HG02970 (cell line): ENCODE data around the gene NRXN3.

Experiments used
- ATAC-seq: cut with Tn5 transposase; IDR thresholded peaks from one replicate; pipeline ENCODE4 v1.9.1; 2021; ENCODE audit warnings: mild to moderate bottlenecking, moderate library complexity, moderate number of reproducible peaks; ENCODE audit not compliant: unreplicated experiment, low FRiP score

NRXN3 gene

DNA sequence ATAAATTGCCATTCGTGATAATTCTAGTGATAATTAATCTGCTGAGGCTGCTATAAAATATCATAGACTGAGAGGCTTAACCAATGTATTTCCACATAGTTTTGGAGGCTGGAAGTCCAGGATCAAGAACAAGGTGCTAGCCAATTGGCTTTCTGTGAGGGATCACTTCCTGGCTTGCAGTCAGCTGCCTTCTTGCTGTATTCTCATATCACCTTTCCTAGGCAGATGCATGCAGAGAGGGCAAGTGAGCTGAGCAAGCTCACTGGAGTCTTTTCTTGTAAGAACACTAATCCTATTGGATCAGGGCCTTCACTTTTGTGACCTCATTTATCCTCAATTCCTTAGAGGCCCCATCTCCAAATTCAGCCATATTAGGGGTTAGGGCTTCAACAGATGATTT lies 1400.5 kb downstream of the NRXN3 start:
- no peak for ATAC-seq

DNA sequence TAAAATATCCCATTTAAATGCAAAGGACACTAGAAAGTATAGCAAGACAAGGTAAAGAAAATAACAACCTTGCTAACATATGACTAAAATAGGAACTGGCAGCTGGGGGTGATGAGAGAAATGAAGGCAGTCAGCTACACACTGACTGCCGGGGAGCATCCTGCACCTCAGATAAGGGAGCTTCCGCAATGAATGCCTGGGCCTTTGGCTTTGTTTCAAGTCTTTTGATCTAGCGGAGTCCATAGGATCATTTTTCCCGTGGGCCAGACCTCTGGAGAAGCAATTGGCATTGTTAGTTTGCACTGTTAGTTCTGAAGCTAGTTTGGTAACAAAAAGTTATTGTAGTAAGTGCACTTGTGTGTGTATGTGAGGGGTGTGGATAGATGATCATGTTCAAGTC lies 1401.2 kb downstream of the NRXN3 start:
- no peak for ATAC-seq

DNA sequence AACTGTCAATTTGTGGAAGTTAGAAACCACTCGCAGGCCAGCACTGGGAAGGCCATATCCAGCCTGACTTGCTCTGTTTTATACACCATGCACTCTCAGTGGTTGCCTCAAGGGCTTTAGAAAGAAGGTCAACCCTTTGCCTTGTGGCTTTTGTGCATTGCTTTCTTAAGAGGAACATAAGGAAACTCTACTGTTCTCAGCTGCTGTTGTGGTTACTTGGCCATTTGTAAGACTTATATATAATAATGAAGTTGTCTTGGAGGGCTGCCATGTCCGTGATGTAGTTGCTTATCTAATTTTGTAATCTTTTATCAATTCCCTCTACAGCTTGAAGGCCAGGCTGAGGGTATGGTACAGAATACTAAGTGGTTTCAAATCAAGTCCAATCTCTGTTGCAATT lies 1403.3 kb downstream of the NRXN3 start:
- no peak for ATAC-seq

DNA sequence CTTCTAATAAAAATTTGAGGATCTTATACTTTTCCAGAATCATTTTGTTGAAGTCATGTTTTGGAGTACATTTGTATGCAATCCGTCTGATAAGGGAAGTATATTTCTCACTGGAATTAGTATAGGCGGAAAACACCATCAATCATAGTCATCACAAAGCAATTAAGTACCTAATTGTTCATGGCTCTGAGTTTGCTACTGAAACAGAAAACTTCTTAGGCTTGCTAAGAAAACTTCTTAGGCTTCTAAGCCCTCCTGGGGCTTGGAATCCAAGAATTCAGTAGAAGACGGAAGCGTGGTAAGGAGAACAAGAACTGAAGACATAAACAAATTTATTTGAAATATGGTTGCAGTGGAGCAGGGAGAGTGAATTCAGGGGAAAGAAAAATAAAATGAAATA lies 1404.9 kb downstream of the NRXN3 start:
- no peak for ATAC-seq

DNA sequence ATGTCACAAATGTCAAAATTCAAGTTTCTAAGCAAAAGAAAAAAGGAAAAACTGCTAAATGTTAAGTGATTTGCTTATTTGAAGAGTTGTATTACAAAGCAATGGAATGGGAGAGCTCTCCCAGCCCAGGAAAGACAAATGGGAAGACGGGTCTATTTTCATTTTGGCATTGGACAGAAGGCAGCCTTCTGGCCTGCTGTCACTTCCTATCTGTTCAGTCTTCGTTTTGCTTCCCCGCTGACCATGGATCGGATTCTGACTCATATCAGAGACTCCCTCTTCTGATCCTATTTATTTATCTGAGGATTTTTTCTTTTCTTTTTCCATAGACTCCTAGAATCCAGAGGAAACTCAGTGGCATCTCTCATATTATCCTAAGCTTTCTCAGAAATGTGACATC lies 1406.3 kb downstream of the NRXN3 start:
- no peak for ATAC-seq

DNA sequence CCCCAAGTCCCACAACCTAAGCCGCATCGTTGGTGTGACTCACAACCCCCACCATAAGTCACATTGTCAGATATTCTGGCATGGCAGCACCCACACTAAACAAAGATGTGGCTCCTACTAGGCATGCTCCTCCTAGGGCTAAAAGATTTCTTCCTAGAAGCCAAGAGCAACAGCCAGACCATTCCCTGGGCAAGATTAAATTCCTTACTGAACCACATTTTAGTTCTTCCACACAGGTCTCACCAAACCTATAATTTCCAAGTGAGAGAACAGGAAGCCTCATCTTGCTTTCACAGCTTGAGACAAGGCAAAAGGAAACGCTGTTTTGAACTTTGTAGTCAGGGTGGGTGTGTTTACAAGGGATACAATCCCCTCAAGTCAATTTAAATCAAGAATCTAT lies 1408.3 kb downstream of the NRXN3 start:
- ATAC-seq = no peak

DNA sequence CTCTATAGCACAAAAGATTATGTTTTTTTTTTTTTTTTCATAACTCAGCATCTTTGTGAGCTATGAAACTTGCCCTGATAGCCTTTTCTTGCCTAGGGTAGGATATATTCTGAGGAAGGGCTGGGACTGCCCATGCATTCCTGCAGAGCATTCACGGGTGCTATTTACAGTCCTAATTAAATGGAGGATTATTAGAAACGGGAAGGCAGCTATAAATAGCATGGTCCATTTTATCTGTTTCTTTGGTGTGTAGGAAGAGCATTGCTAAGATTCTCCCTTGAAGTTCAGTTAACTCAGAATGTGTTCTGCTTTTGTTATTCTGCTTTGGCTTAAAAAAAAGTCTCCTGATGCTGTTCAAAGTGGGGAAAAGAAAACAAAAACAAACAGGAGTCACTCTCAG lies 1410.2 kb downstream of the NRXN3 start:
- no peak for ATAC-seq

DNA sequence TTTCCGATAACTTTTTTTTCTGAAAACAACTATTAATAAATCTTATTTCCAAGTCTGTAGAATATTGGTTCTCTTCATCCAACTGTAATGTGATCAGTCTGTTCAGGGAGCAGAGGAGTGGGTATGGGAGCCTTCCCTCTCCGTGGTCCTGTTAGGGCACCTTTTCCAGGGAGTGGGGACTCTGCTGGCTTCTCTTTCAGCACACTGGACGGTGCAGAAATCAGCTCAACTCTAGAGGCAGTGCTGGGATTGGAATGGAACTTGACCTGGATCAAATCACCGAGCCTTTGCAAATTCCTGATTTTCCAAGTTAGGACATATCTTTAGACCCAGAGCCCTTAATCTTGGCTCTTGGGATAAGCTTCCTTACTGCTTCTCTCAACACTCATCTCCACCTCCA lies 1410.7 kb downstream of the NRXN3 start:
- ATAC-seq = no peak

DNA sequence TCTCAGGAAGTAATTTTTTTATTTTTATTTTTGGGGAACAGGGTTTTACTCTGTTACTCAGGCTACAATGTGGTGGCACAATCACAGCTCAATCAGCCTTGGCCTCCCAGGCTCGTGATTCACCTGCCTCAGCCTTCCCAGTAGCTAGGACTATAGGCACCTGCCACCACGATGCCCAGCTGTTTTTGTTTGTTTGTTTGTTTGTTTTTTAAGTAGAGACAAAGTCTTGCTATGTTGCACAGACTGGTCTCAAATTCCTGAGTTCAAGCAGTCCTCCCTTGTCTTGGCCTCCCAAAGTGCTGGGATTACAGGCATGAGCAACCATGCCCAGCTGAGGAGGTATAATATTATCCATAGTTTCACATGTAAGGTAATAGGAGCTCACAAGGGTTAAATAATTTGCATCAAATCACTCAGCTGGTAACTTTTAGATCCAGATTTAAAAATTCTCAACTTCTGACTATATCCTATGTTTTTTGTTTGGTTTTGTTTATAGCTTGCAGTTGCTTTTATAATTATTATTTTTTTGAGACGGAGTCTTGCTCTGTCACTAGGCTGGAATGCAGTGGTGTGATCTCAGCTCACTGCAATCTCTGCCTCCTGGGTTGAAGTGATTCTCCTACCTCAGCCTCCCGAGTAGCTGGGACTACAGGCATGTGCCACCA lies 1411.9 kb downstream of the NRXN3 start:
- ATAC-seq = no peak

DNA sequence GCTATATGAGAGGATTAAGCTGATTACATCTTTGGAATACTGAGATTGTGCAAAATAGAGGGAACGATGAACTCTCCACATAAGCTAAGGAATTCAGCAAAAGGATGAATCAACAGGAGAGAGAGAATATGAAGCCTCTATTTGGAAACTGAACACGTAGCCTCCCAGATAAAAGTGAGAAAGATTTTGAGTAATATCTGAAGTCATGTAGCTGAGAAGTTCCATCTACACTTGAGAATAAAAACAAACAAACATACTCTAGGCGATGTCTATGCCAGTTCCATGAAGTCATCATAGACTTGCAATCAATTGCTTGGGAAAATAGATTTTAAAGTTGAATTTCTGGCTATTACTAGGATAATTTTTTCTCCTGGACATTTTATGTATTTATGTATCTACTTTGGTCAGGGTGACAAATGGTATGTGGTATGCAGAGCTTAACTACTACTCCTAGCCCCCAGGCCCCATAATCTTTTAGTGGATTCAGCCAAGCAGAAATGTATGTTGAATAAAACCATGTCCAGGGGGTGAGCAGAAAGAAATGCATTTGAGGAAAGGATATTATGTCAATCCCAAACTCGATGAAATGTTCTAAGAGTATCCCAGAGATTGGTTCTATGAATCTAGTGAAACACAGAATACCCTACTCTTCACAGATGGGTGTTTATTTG lies 1413.7 kb downstream of the NRXN3 start:
- ATAC-seq = no peak

DNA sequence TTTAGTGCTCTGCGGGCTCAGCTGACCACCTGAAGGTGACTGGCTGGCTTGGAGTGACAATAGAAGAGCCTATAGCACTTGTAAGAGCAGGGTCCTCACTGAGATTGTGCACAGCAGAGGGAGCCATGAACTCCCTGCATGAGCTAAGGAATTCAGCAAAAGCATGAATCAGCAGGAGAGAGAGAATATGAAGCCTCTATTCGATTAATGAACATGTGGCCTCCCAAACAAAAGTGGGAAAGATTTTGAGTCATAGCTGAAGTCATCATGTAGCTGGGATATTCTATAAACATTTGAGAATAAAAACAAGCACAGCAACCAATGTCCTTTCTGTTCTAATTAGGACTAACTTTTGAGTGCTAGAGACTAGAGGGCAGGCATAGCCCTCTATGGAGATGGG lies 1414.5 kb downstream of the NRXN3 start:
- no peak for ATAC-seq

DNA sequence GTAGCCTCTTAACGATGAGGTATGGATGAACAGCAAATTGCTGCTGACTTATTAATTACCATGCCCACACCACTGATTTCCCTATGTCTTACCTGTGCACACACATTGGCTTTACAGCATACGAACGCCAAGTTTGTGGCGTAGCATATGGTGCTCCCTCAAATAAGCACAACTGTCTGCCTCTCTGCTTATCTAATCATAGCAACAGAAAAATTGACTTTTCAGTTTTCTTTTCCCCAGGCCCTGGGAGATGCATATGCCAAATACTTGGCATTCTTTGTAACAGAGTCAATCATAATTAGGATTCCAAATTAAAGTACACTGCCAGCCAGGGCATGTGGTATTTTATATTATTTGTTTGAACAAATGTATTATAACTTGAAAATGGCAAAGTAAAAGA lies 1415.7 kb downstream of the NRXN3 start:
- ATAC-seq = no peak

DNA sequence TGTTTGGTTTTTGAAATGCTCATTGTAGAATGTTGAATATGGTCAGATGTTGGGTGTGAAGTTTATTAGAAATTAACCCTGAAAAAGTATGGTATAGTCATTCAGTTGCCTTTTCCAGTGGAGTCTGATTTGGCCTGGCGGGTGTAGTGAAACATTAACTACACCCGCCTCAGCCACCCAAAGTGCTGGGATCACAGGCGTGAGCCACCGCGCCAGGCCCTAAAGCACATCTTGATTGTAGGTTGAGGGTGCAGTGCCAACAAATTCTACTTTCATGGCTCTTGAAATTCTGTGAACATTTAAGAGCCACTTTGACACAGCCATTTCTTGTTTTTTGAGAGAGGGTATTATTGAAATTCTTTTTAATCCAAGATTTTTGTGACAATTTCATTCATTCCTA lies 1416.2 kb downstream of the NRXN3 start:
- no peak for ATAC-seq

DNA sequence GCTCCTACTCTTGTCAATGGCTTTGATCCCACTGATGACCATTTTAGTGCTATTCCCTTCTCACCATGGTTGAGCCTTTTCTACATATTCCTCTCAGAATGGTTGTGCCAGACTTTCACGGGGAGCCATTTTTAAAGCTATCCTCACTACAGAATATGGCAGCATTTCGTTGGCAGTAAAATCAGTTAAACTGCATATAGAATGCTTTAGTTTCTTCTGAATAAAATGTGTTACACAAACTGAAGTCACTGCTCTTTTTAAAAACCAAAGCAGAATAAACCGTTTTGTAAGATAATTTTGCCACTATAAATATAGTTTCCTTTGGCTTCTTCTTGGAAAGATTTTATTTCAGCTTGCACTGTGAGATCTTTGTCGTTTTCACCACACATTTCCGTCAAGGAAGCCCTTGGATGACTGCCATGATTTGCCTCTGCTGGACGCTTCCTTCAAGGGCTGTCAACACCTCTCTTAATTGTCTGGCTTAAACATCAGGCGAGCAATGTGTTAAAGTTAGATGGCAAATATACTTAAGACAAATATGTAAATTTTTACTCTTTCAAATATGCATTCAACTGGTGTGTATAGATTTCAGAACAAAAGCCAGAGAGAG lies 1416.9 kb downstream of the NRXN3 start:
- no peak for ATAC-seq

DNA sequence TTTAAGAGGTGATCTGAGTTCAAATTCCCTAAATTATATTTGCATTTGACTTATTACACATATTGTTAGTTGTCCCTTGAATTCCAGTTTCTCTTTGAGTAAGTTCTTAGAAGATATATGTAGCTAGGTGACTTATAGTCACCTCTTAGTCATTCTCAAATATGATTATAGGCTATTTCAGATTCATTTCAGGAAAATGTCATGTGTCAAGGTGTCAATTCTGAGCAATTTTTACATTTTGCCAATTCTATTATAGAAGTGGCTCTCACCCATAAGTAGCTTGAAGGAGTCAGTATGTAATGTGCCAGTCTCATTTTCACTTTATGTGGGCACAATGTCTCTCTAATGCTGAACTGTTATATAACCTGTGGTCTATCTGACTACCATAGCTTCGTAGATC lies 1417.7 kb downstream of the NRXN3 start:
- no peak for ATAC-seq

DNA sequence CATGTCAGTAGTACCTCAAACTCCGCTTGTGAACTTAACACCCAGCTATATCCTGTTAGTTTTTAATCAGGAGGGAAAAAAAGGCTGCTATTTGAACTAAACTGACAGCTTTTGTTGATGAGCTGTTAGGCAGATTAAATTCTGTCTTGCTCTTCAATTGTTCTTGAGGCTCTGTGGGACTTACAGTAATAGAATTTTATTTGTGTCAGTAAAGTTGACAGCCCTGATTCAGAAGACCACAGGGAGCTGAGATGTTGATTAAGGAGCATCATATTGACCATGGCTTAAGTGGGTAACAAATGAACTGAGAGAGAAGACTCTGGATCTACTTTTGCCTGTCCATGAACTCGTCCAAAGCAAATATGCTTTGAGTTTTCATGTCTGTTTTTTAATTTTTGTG lies 1418.2 kb downstream of the NRXN3 start:
- ATAC-seq = no peak

DNA sequence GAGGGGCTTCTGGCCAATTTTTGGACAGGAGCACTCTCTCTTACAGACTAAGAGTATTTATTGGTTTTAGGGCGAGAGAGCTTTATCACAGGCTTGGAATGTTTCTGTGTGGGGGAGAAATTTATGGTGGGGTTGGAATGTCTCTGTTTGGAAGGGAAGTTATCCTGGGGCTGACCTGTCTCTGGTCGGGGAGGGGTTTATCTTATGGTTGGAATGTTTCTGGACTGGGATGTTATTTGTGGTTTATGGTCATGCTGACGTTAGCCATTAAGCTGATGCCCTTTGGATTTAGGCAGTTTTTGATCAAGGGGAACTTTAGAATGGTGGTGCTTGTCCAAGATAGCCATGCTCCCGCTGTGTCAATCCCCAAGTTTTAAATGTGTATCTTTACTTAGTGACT lies 1426.4 kb downstream of the NRXN3 start:
- ATAC-seq = no peak

DNA sequence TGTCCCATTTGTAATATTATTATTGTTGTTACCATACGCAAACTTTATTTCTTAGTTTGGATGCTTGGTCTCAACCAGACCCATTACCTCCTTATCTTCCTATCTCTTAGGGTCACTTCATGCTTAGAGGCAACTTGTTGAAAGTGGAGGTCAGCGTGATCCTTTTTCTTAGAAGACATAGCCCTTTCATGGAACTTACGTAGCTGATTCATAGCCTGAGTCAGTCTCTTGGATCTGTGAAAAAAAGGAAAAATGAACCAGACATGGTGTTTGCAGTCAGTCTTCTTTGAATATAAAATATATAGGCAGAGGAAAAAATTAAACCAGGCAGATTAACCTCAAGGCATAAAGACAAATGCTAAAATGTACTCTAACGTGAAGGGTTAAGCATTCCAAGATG lies 1427.4 kb downstream of the NRXN3 start:
- no peak for ATAC-seq

DNA sequence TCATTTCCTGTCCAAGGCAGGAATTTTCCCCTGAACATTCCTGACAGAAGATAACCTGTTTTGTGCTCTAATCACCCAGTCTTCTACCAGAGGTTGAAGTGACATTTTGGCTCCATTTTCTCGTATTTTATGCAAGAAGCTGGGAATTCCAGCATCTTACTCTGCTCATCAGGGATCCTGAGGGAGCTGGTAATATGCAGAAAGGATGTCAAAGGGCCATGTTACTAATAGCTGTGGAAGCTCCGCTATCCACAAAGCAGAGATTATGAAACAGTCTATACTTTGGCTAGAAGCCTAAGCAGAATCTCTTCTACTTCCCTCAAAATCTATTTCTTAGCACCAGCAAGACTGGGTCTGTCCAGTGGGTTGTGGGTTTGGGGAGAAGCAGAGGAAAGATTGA lies 1428.2 kb downstream of the NRXN3 start:
- no peak for ATAC-seq

DNA sequence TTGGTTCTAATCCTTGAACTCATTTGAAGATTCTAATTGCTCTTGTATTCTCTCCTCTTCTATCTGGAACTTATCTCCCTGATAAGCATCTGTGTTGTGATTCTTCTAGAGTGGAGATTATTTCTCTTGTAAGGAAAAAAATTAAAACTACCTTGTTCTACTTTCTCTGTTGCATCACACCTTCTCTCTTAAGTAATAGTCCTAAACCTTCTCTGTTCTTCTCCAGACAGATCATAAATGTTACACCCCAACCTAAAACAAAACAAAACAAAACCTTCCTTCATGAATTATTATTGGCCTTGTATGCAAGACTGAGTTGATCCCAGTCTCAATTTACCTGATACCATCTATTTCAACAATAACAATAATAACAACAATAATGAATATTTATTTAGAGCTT lies 1429.1 kb downstream of the NRXN3 start:
- ATAC-seq = no peak

DNA sequence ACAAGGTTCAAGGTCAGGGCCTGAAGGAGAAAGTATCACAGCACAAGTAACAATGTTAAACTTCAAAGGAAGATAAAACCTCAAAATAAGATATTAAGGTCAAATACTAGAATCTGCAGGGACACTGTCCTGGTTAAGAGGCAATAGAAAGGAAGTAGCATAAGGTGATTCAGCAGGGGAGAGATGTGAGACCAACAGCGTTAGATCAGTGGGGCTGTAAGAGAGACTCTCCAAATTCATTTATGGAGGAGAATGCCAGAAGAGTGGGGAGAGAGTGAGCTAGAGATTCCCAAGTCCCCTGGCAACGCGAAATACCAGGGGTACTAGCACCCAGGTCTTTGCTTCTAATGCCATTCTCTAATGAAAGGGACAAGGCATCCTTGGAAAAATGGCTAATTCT lies 1430.2 kb downstream of the NRXN3 start:
- no peak for ATAC-seq

DNA sequence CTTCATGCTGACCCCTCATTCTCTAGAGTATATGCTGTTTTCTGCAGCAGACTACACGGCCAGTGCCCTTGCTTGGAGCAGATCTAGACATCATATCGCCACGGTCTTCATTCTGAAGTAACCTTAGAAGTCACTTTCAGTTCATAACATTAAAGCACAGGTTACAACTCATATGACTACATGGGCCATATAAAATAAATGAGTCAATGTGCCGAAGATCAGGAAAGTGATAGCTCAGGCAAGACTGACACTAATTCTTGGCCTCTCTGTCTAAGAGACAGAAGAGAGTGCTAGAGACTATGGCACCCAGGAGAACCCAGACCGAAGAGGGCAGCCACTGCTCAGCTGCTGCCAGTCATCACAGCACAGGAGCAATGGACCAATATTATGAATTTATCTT lies 1431.4 kb downstream of the NRXN3 start:
- no peak for ATAC-seq
